ENCODE measurements around the gene YJEFN3. TPM values are rescaled to one million over a fixed set of nuclear protein-coding genes. Genes with fewer than 3 reads are reported as not detected.

YJEFN3 gene
- total RNA-seq, 4 donors from 2014 or later = 0.18 to 0.31 TPM; not detected in 2

- no peak for DNase-seq
- H3K9me3 ChIP-seq = no peaks in the 10 kb centered on the region
- no peak overlapping the region for H3K27ac ChIP-seq
- no peaks in the 10 kb centered on the region for H3K36me3 ChIP-seq
- ATAC-seq = no peak
- peaks cover 34 to 43% (median 35%) of the 10 kb centered on the region in 3 donors for H3K27me3 ChIP-seq
- TF ChIP-seq POLR2A (IDR thresholded peaks at IDR 0.05) = no peak
- no peak for TF ChIP-seq CTCF (IDR thresholded peaks at IDR 0.05 in 4 of 5, conservative IDR thresholded peaks at IDR 0.05 in 1 of 5)
- intact Hi-C loops (cut with DNase I; ENCODE audit: low total_unique reads) (no loop called here), in situ Hi-C loops (cut with MboI; ENCODE audit: low sequenced_read_pairs in 4 of 4) (loop anchor here in 3 of 4 donors (25.0 kb wide), 2 partner anchors 391 to 416 kb away; no protein-coding TSS in a partner anchor)
- H3K4me1 ChIP-seq = no peaks in the 10 kb centered on the region
- no peak overlapping the region for H3K4me3 ChIP-seq
These were observed 18.0 kb downstream of the YJEFN3 start for GRCh38 chr19:19546751-19547162.

- Histone ChIP-seq H3K27ac (no peak overlapping the region), H3K27me3 (peaks cover 23 to 32% (median 27%) of the 10 kb centered on the region in 3 donors), H3K4me3 (no peak overlapping the region), H3K4me1 (no peaks in the 10 kb centered on the region), H3K36me3 (no peaks in the 10 kb centered on the region), H3K9me3 (no peaks in the 10 kb centered on the region)
- TF ChIP-seq POLR2A (IDR thresholded peaks at IDR 0.05) (no peak), CTCF (IDR thresholded peaks at IDR 0.05 in 4 of 5, conservative IDR thresholded peaks at IDR 0.05 in 1 of 5) (no peak)
- DNase-seq (no peak), ATAC-seq (no peak)
- intact Hi-C loops (cut with DNase I; ENCODE audit: low total_unique reads) = no loop called here
- in situ Hi-C loops (cut with MboI; ENCODE audit: low sequenced_read_pairs in 4 of 4) = loop anchor here in 3 of 4 donors (25.0 kb wide), 2 partner anchors 389 to 414 kb away; no protein-coding TSS in a partner anchor
These were observed 19.1 kb downstream of the YJEFN3 start for GRCh38 chr19:19547674-19548336.

GRCh38 chr19:19548915-19549759, 20.4 kb downstream of the YJEFN3 start:
- Histone ChIP-seq H3K27me3 (peaks cover 19 to 30% (median 27%) of the 10 kb centered on the region in 3 donors), H3K27ac (no peak overlapping the region), H3K9me3 (no peaks in the 10 kb centered on the region), H3K4me1 (no peaks in the 10 kb centered on the region), H3K4me3 (no peak overlapping the region), H3K36me3 (no peaks in the 10 kb centered on the region)
- TF ChIP-seq CTCF (IDR thresholded peaks at IDR 0.05 in 4 of 5, conservative IDR thresholded peaks at IDR 0.05 in 1 of 5) (no peak), POLR2A (IDR thresholded peaks at IDR 0.05) (no peak)
- in situ Hi-C loops (cut with MboI; ENCODE audit: low sequenced_read_pairs in 4 of 4) (loop anchor here in 3 of 4 donors (25.0 kb wide), 2 partner anchors 388 to 413 kb away; no protein-coding TSS in a partner anchor), intact Hi-C loops (cut with DNase I; ENCODE audit: low total_unique reads) (no loop called here)
- DNase-seq = no peak
- no peak for ATAC-seq

GRCh38 chr19:19549804-19550464, 21.2 kb downstream of the YJEFN3 start:
- no peaks in the 10 kb centered on the region for H3K4me1 ChIP-seq
- H3K4me3 ChIP-seq = no peak overlapping the region
- H3K27ac ChIP-seq = no peak overlapping the region
- in situ Hi-C loops (cut with MboI; ENCODE audit: low sequenced_read_pairs in 4 of 4) = loop anchor here in 3 of 4 donors (25.0 kb wide), 2 partner anchors 387 to 412 kb away; no protein-coding TSS in a partner anchor
- no peak for DNase-seq
- TF ChIP-seq POLR2A (IDR thresholded peaks at IDR 0.05) = no peak
- TF ChIP-seq CTCF (IDR thresholded peaks at IDR 0.05 in 4 of 5, conservative IDR thresholded peaks at IDR 0.05 in 1 of 5) = no peak
- no peak for ATAC-seq
- H3K27me3 ChIP-seq = peaks cover 22 to 30% (median 27%) of the 10 kb centered on the region in 3 donors
- no peaks in the 10 kb centered on the region for H3K36me3 ChIP-seq
- H3K9me3 ChIP-seq = no peaks in the 10 kb centered on the region
- intact Hi-C loops (cut with DNase I; ENCODE audit: low total_unique reads) = no loop called here
